Measurements from ENCODE around the gene ARHGAP21. TPM values are rescaled to one million over a fixed set of nuclear protein-coding genes. Genes with fewer than 3 reads are reported as not detected.

Gene ARHGAP21
- total RNA-seq, 1 experiment from 2014 or later: 26.4 TPM

- DNase-seq (ENCODE audit: low read depth): no peak
Observed at GRCh38 chr10:24542314-24543270, 181.1 kb downstream of the ARHGAP21 start.

- DNase-seq (ENCODE audit: low read depth): no peak
Observed at GRCh38 chr10:24541239-24541753, 182.4 kb downstream of the ARHGAP21 start.

- DNase-seq (ENCODE audit: low read depth): no peak
Observed at GRCh38 chr10:24536636-24537035, 187.1 kb downstream of the ARHGAP21 start.

- DNase-seq (ENCODE audit: low read depth): no peak
Observed at GRCh38 chr10:24533981-24534380, 189.7 kb downstream of the ARHGAP21 start.

Other genes with a start within 250 kb of the ARHGAP21 start
- 15.3 and 18.0 TPM in 2 replicates for gene PRTFDC1, start 228.7 kb upstream of the ARHGAP21 start, total RNA-seq (2014; rRNA removed; shearing (Covaris generic))